GM18519 (cell line): ENCODE data around the gene PRCP.

Source experiments
- ATAC-seq: cut with Tn5 transposase; IDR thresholded peaks from one replicate; pipeline ENCODE4 v1.9.1; 2021; ENCODE audit warnings: mild to moderate bottlenecking, moderate library complexity; ENCODE audit not compliant: unreplicated experiment, low FRiP score

Gene PRCP

DNA sequence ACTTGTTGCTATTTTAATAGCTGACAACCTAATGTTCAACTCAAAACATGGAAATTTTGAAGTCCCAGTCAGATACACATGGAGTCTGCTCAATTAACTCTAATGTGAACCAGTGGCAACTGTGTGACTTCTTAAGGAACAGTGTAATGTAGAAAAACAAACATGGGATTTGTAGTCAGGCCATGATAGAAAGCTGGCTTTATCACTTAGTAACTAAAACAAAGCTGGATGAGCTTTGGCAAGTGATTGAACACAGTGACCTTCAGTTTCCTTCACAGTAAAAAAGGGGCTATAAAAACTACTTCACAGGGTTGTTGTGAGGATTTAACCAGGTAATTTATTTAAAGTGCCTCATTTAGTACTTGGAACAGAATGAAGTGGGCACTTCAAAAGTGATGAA is 62.6 kb downstream of the PRCP start:
- ATAC-seq = no peak

- no peak for ATAC-seq
These were observed 67.2 kb downstream of the PRCP start for GRCh38 chr11:82832983-82833382.

DNA sequence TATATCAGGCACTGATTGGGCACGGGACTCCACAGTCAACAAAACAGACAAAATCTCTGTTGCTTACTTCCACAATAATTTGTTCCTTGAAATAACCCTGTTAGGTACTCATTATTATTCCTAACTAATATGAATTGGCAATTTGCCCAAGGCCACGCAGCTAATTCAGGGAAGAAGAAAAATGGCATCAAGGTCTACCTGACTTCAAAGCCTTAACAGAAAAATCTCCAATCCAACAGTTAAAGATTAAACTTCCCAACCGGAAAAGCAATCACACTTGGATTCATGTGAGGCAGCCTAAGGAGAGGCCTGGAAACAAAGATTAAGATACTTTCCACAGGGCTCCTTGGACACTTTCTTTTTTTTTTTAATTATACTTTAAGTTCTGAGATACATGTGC is 68.9 kb downstream of the PRCP start:
- ATAC-seq = no peak

GRCh38 chr11:82830746-82831145 is 69.5 kb downstream of the PRCP start:
- no peak for ATAC-seq

GRCh38 chr11:82829101-82829500 is 71.1 kb downstream of the PRCP start:
- ATAC-seq = no peak

- no peak for ATAC-seq
These were observed 71.8 kb downstream of the PRCP start for GRCh38 chr11:82828472-82828871.

- ATAC-seq = no peak
These were observed 73.7 kb downstream of the PRCP start for GRCh38 chr11:82826526-82826925.

- ATAC-seq = no peak
These were observed 76.3 kb downstream of the PRCP start for GRCh38 chr11:82823647-82824619.

DNA sequence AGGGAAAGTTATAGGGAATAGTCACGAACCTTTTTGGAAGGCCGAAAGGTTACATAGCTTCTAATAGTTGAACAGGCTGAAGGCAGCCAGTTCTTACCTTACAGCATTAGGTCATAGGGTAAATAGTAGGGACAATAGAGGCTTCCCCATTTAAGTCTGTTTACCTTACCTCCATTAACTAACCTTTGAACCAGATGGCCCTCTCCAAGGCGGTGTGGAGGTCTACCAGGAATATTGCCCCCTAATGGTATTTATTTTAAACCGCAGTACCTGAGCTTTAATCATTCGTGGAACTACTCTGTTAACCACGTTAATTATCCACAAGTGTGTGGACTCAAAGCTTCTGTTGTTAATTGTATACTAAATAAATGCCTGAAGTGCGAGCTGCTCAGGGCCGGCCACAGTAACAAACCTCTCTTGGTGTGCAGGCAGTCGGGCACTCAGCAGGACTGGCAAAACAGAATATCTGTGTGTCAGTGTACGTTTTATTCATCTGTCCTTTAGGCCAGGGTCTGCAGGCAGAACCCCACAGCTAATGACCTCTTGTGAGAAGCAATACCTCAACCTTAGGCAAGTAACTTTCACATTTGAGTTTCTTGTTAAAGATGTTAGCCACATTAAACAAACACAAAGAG is 81.7 kb downstream of the PRCP start:
- ATAC-seq = no peak

DNA sequence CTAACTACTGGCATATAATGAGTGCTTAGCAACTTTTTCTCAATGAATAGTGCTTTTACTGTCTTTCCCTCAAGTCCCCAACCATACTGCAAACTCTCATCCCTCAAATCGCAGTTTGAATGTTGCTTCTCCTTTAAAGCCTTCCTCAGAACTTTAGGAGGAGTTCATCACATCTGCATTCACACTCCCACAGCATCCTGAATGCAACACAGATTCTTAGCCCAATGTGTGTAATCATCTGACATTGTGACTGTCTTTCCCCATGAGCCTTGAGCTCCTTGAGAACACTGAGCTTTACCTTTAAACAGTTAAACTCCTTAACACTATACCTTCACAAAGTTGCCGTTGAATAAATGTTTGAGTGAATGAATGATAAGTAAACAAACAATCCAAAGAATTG is 84.8 kb downstream of the PRCP start:
- no peak for ATAC-seq

- ATAC-seq = no peak
These were observed 85.9 kb downstream of the PRCP start for GRCh38 chr11:82814379-82814778.

DNA sequence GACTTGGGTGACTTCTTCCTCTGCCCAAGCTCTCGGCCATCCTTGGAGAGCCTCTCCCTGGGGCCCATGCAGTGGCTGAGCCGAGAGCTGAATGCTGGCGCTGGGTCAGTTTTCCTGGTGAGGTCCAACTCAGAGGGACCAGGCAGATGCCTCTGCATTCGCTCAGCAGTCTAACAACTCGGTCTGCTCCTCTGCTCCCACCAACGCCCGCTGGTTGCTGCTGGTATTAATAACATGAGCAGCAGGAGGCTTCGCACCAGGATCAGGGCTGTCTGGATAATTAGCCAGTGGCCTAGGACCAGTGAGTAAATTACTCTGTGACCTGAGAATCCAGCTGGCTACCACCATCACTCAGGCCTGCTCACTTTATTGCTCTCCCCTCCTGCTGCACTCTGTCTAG is 88.9 kb downstream of the PRCP start:
- no peak for ATAC-seq

DNA sequence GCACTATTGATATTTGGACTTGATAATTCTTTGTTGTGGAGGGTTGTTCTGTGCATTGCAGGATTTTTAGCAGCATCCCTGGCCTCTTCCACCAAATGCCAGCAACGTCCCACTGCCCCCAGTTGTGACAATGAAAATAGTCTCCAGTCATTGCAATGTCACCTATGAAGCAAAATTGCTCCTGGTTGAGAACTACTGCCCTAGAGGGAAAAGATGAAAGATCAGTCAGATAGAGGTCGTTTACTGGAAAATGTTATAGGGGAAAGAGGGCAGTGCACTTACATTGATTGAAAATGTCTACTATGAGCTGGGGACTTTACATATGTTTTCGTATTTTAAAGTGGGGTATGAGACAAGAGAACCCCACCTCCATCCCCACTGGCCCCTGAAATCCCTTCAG is 89.5 kb downstream of the PRCP start:
- no peak for ATAC-seq

GRCh38 chr11:82810326-82810725 is 89.9 kb downstream of the PRCP start:
- no peak for ATAC-seq

GRCh38 chr11:82807646-82808045 is 92.6 kb downstream of the PRCP start:
- no peak for ATAC-seq

- no peak for ATAC-seq
These were observed 97.5 kb downstream of the PRCP start for GRCh38 chr11:82802710-82803109.

GRCh38 chr11:82796998-82797961 is 103.0 kb downstream of the PRCP start:
- ATAC-seq = no peak

DNA sequence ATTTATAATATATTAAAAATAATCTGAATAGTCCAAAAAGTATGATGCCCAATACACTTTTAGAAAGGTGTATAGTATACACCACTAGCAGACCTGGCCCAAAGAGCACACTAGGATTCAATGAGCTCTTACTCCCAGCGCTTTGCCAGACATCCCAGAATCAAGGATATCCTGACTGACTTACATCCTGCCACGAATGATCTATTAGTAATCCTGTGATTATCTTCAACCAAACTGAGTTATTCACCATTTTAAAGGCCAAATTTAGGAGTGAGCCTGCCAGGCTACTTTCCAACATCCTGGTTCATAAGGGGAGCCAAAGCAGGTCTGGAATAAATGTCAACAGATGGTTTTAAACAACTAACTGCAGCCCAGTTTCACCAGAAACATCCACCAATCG is 105.7 kb downstream of the PRCP start:
- ATAC-seq = no peak

DNA sequence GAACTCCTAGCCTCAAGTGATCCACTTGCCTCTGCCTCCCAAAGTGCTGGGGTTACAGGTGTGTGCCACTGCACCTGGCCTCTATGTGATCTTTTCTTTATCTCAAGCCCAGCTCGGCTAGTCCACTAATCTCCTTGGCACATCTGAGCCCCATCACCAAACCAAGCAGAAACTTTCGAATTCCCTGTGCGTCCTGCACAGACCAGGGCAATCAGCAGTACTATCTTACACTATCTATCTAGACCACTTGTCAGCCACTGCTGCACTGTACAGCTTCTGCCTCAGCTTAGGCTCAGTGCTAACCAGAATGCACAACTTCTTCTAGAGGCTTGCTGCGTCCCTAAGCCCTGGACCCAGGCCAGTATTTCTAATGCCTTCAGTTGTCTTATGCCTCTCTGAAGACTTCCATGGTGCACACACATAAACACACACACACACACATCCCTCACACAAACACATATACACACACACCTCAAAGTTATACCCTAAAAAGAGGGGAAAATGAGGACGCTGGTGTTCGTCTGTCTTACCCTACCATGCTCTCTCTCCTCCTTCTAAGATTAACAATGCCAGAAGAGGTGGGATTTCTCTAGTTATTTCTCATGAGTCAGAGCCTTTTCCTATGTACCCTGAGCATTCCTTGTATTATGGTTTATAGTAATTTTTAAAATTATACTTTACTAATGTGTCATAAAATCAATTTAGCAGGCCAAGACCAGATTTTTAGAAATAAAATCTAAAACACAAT is 107.2 kb downstream of the PRCP start:
- no peak for ATAC-seq

DNA sequence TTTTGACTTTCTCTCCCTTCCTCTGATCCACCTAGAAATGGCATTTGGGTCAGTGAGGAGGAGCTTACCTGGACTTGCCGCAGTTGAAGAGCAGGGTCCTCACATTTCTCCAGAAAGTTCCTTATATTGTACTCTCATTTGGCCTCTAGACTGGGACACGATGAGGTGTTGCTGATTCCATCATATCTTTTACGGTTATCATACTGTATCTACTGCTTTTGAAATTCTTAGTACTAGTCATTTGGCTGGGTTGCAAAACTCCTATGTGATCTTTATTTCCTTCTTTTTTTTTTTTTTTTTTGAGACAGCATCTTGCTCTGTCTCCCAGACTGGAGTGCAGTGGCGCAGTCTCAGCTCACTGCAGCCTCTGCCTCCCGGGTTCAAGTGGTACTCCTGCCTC is 107.9 kb downstream of the PRCP start:
- ATAC-seq = no peak
